ENCODE results near the gene CACFD1.

Gene CACFD1

DNA sequence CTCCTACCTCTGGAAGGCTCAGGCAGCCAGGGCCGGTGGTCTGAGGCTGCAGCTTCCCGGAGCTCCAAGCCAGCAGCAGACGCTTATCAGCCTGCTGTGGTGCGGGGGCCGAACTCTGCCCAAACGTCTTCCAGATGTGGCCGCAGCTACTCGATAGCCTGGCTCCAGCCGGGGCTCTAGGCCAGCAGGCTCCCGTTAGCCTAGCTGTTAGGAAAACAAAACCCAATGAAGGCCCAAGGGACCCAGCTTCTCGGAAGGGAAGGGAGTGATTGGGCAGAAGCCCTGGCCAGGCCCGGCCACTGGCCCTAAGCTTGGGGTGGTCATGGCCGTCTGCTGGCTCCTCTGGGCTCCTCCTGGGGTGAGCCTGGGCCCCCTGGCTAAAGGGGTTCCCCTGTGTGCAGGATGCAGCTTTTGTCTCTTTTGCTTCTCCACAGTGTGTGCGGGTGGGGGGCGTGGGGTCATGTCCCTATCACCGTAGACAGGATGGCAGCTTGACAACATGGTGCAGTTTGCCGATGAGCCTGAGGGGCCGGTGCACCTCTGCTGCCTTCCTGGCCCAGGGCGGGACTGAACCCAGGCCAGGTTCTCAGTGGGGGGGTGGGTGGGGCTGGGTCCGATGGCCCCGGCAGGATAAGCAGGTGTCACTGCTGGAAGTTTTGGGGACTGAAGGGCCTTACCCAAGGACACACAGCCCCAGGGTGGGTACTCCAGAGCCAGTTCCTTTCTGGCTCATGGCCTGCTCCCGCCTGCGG is 46.3 kb downstream of the CACFD1 start:
- no peak for DNase-seq

DNA sequence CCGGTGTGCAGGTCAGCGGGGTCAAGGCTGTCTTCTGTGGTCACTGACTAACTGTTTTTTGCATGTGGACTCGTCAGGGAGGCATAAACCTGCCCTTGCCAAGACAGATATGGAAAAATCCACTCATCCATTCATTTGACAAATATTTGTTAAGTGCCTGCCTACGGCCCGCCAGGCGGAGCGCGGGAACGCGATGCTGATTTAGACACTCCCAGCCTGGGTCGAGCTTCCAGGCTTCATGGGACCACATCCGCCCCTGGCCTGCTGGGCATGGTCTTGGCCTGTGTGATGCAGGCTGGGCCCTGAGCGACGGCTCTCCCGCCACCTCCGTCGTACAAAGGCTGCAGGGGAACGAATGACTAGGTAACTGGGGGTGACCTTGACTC is 46.9 kb downstream of the CACFD1 start:
- DNase-seq: no peak

DNA sequence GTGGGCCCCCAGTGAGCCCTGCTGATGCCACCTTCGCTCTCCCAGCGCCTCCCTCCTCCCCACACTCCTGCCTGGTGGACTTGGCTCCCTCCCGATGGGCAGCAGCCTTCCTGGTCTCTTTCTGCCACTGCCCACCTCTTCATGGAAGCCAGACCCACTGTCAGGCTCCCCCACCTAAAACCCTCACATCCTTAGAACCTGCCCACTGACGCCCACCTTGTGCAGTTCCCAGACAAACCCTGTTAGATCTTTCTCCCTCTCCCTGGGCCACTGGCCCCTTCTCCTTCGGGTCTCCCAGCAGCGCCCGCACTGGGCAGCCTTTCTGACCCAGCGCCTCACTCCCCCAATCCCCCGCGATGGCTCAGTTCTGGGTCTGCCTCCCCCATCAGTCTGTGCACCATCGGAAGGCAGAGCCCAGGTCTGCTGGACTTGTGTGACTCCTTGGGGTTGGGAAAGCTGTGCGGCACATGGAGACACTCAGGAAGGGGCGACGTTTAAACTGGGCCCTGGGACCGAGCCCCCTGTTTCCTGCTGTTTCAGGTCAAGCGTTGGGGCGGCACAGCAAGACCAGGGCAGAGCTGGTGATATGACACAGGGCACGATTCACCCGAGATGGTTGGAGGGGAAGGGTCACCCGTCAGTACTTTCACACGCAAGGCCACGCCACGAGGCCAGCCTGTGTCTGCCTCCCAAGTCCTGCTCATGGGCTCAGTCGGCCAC is 47.6 kb downstream of the CACFD1 start:
- DNase-seq: no peak

DNA sequence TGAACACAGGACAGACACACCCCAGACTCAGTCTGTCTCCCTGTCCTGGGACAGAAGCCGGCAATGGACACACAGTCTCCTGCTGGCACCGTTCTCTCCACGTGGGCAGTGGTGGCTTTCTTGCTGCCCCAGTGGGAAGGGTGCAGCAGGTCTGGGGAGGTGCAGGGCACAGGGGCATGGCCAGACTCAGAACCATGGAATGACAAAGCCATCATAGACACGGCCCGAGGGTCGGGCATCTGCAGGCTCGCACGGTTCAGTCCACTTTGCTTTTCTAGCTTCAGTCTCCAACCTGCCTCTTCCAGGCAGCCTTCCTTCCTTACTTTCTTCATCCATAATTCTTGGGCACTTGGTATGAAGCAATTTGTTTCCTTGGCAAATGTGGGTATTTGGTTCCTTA is 48.3 kb downstream of the CACFD1 start:
- no peak for DNase-seq

DNA sequence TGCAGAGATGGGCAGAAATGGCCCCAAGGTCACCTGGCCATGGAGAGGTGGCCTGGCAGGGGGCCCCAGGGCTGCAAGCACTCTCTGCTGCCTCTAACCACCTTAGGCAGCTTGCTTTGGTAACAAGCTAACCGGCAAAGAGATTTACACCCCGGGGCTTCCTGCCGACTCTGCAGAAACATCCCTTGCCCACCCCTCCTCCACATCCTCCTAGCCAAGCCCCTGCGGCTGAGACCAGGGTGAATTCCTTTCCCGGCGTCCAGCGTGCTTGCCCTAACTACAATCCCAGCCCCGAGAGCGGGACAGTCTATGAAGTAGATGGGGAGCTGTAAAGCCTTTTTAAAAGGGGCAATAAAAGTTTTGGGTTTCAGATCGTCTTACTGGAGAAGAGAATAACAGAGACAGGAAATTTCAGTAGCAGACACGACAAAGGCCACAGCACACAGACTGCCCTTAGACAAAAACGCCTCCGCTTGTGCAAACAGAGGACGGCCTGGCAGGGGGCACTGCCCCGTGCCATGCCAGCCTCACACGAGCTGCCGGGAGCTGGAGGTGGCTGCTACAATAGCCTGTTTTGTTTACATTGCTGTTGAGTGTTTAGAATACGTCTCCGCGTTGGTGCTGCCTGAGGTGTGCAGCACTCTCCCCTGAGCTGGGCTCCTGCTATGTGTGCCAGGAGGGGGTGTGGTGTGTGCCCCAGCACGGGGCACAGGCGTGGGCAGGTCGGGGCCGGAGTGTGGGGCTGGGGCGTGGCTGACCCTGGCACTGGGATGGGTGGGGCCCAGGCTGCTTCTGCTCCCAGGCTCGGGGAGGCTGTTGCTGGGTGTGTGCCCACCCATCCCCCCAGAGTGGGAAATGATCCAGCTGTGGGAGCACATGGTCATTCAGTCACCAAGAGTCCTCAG is 49.7 kb downstream of the CACFD1 start:
- DNase-seq: no peak

DNA sequence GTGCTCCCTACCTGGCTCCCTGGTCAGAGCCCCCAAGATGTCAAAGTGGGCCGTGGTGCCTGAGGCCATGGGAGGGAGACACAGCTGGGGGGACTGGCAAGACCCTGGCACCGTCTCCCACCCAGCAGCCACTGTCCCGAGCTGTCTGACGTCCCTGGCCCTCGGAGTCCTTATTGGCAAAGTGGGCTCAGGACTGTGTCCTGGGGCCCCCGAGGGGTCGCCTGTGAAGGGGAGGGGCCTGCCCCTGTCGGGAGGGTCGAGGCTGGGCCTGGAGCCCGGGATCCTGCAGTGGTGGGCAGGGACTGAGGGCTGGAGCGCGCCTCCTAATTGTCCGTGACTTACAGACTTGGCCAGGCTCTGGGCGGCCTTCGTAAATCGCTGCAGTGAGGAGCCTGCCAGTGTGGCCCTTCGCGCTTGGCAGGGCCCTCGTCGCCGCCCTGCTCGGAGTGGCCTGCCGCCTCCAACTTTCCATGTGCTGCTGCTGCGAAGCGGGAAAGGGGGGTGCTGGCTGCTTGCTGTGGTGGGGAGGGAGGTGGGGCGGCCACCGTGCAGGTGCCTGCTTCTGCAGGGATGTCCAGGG is 51.2 kb downstream of the CACFD1 start:
- DNase-seq: no peak

DNA sequence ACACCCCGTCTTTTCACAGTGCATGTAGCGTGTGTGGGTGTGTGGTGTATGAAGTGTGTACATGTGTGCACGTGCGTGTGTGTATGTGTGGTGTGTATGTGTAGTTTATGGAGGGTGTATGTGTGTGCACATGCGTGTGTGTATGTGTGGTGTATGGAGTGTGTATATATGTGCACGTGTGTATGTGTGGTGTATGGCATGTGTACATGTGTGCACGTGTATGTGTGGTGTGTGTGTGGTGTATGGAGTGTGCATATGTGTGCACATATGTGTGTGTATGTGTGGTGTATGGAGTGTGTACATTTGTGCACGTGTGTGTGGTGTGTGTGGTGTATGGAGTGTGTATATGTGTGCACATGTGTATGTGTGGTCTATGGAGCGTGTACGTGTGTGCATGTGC is 51.8 kb downstream of the CACFD1 start:
- no peak for DNase-seq

DNA sequence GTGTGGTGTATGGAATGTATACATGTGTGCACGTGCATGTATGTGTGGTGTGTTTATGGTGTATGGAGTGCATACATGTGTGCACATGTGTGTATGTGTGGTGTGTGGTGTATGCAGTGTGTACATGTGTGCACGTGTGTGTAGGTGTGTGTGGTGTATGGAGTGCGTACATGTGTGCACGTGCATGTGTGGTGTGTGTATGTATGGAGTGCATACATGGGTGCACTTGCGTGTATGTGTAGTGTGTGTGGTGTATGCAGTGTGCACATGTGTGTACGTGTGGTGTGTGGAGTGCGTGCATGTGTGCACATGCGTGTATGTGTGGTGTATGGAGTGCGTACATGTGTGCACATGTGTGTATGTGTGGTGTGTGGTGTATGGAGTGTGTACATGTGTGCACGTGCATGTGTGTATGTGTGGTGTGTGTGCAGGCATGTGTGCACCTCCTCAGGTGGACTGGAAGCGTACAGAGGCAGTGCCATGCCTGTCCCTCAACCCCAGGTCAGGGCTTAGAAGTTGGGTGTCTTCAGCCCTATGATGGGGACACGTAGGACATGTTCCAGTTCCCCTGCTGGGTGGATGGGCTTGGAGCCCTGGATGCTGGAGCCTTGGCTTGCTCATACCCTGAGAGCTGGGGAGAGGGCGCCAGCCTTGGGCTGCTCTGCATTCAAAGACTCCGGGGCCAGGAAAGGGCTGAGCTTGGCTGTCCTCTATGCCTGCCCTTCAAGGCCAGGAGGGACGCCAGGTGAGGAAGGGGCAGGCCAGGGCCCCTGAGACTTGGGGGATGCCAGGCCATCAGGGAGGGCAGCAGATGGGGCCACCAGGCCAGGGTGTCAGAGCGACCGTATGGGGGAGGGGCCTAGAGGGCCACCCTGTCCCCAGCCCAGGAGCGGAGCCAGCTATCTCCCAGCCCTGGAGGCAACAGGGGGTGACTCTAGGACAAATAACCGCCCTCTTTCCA is 52.8 kb downstream of the CACFD1 start:
- DNase-seq: no peak

DNA sequence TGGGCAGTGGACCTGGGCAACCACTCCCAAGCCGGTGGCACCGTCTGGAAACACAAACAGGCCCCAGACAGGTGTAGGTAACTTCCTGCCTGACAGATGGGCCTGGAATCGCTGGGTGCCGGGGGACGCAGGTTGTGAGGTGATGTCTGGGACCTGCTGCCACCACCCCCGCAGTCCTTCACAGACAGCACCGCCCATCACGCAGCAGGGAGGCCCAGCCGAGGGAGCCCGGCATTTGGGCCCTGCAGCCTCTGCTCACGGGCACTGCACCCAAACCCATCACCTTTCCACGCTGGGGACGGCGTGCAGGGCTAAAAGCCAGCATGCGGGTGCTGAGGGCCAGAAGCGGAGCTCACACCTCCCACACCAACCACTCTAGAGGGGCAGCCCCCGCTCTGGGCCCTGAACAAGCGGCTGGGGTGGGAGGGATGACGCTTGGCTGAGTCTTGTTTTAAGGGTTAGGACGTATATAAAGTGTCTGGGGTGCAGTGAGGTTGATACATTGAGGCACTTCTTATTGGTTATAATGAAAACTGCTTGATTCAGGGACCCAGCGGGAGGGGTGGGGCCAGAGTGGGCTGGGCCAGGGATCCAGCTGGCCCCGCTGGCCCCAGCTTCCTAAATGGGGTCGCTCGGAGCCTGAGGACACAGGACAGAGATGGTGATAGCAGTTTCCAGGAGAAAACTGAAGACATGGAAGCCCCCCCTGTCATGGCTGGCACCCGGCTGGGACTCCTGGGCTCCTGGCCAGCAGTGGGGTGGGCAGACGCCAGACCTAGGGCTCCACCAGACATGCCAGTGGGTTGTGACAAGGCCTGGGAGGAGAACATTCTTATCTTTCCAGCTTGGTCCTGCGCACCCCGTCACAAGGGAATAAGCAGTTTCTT is 53.7 kb downstream of the CACFD1 start:
- DNase-seq: no peak

DNA sequence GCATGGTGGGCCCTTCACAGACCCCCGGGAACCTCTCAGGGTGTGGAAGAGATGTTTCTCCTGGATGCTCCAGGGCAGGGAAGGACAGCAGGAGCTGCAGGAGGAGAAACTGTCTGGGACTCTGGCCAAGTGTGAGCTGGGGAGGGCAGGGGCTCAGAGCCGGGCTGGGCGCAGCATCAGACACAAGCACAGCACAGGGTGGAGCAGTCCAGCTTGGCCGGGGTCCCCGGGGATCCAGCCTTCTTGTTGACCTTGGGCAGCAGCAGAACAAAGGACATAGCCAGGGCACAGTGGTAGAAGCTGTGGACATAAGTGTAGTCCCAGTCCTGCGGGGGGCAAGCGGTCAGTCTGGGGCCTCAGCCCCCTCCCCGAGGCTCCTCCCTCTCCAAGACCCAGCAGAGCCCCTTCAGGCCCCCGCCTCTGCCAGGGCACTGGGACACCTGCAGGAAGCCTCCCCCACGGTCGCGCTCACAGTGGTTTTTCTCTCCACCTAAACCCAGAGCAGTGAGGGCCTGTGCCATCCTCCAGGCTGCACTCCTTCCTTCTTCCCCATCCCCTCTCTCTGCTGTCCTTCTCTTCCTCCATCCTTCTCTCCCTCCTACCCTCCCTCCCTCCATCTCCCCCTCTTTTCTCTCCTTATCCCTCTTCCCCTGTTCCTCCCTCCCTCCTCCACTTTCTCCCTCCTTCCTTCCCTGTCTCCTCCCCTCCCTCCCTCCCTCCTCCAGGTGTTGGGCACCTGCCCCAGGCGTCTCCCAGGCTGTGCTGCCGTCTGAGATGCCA is 54.9 kb downstream of the CACFD1 start:
- no peak for DNase-seq

DNA sequence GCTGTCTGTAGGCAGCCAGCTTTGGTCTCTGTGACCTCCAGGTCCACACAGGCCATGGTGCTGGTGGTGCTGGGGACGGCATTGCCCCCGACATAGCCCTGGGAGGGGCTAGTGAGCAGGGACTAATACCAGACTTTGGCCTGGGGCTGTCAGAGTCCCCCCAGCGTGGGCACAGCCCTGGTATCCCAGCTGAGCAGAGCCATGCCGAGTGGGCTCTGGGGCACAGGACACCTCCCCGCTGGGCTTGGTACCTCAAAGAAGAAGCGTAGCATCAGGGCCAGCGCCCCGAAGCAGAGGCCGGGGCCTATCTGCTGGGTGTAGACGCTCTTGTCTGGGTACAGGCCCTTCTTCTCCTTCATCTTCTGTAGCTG is 55.4 kb downstream of the CACFD1 start:
- no peak for DNase-seq

DNA sequence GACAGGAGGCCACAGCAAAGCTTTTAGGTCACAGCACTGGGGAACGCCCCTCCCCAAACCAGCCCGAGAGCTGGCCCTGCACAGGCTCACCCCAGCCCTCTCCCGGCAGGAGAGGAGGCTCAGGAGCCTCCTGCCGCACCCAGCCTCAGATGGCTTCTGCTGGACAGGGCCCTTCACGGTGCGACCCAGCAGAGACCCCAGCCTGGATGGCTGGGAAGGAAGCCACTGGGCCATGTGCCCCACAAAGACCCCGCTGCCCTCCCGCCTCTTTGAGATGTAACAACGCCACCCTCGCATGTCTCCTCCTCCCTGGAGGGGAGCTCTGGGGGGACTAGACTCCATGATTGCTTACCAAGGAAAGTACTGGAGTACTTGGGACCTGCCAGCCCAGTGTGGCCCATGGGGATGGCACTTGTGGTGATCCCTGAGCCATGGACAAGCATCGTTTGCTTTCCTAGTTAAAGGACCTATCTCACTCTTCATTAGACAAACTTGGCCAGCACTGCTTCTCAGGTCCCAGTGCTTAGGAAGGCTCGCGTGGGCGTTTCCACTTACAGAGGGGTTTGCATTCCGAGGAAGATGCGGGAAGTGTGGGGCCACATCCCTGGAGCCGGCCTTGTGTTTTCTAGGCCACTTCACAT is 56.0 kb downstream of the CACFD1 start:
- no peak for DNase-seq

DNA sequence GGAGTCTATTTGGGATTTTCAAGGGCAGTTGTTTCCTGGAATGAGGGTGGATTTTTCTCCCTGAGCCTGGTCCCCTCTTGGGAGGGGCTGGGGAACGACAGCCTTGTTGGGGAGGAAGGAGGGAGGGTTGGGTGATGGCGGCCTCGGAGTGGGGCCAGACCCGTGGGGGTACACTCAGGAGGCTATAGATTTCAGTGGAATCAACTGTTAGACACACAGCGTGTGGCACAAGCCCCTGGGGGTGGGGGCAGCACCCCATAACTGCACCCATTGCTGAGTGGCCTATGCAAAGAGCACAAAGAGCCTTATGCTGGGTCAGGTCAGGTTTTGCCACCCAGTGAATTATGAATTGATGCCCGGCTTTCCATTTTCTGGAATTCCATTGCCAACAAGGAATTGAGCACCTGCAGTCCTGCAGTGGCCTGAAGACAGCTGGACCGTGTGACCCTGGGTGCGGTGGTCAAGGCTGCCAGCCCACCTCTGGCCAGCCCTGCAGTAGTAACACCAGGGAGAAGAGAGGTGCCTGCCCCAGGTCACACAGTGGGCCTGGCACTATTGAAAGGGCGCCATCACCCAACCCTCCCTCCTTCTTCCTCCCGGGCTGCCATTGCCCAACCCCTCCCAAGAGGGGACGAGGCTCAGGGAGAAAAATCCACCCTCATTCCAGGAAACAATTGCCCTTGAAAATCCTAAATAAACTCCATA is 56.6 kb downstream of the CACFD1 start:
- DNase-seq: no peak

DNA sequence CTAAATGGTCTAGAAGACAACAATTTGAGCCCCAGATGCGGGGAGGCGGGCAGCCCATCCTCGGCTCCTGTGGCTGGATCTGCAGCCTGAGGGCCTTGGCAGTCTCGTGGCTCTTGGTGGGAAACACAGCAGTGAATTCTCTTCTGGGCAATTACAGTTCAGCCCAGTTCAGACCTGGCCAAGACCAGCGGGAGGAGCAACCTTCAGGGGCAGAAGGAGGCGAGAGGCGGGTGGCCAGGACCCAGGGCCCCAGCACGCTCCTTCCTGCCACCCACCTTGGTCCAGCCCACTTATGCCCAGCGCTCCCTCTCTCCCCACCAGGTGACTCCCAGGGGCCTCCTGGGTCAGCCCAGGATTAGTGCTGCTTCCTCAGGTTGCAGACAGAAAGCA is 57.2 kb downstream of the CACFD1 start:
- no peak for DNase-seq

DNA sequence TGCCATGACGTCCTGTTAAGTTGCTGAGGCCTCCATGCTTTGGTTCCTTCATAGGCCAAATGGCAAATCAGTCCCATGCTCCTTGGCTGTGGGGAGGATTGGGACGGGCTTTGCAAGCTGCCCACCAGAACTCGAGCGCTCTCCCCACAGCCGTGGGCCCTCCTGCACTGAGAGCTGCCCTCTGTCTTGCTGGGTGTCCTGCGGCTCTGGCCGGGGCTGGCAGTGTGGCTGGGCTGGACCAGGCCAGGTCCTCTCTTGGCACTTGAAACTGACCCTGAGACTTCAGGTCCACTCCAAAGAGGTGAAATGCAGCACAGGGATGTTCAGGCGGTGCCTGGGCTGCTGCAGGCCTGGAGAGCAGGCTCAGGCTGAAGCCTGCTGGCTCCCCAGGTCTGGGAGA is 57.9 kb downstream of the CACFD1 start:
- DNase-seq: no peak

DNA sequence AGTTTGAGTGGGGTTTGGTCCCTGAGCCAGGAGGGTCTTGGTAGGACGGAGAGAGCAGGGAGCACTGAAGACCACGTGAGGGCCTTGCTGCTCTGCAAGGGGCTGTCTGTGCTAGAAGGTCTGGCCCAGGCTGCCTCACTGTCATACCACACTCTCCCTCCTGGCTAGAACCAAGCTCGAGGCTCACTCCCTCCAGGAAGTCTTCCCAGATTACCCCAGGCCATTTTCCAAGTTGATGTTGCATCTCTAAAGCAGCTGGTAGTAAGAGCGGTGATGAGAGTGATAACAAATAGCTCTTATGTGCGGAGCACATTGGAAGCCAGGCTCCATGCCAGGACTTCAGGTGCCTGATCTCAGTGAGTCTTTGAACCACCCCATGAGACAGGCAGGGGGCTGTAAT is 58.4 kb downstream of the CACFD1 start:
- no peak for DNase-seq

DNA sequence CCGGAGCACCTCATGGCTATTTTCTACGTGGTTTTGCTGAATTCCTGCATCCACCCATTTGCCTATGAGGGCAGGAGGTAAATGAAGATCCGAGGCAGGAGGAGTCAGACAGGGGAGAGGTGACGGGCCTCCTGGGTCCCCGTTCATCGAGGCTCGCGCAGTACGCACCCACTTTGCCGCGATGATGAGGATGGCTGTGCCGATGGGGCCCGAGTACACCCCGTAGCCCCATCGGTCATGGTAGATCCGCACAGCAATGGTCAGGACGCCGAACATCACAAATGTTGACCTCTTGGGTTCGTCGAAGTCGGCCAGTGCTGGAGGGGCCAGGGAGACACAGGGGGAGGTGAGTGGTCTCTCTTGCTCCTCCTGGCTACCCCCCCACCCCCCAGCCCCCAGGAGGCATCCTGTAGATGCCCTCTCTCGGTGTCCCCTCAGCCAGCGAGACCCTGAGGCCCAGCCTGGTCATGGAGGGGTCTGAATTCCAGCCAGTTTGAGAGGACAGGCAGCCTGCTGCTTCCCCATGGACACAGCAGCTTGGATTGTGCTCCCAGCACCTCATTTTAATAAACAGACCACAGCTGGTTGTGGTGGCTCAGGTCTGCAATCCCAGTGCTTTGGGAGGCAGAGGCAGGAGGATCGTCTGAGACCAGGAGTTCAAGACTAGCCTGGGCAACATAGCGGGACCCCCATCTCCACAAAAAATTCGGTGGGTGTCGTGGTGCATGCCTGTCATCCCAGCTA is 59.1 kb downstream of the CACFD1 start:
- DNase-seq: no peak

DNA sequence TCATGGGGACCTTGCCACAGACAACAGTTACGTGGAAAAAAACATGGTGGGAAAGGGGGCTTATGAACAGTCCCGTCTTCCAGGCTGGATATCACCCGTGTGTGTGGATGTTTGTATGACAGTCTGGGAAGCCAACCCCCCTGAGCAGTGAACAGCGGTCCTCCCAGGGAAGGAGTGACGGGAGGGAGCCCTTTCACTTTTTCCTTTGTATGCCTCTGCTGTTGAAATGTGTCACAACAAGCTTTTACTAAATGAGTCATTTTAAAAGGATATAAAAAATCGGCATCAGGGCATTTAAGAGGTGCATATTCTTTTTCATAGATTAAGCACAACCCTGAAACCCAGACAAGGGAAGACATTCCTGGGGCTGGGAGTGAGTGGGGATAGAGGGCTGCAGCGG is 59.9 kb downstream of the CACFD1 start:
- no peak for DNase-seq
